GM18951 (cell line): ENCODE data around the gene NFAM1.

ENCODE experiments used
- POLR2A ChIP-seq: IDR thresholded peaks from 4 replicates; pipeline ENCODE4 v1.6.1; 2011; ENCODE audit warnings: mild to moderate bottlenecking; ENCODE audit not compliant: insufficient read length, insufficient read depth; ENCODE audit errors: extremely low read depth
- in situ Hi-C: fragments of 300-500 bp; cut with MboI; formaldehyde crosslinking; loops from one replicate; pipeline ENCODE4 v1.12.0; 2022; ENCODE audit warnings: low sequenced_read_pairs, mixed read lengths, inconsistent platforms; ENCODE audit not compliant: unreplicated experiment

Gene NFAM1

DNA sequence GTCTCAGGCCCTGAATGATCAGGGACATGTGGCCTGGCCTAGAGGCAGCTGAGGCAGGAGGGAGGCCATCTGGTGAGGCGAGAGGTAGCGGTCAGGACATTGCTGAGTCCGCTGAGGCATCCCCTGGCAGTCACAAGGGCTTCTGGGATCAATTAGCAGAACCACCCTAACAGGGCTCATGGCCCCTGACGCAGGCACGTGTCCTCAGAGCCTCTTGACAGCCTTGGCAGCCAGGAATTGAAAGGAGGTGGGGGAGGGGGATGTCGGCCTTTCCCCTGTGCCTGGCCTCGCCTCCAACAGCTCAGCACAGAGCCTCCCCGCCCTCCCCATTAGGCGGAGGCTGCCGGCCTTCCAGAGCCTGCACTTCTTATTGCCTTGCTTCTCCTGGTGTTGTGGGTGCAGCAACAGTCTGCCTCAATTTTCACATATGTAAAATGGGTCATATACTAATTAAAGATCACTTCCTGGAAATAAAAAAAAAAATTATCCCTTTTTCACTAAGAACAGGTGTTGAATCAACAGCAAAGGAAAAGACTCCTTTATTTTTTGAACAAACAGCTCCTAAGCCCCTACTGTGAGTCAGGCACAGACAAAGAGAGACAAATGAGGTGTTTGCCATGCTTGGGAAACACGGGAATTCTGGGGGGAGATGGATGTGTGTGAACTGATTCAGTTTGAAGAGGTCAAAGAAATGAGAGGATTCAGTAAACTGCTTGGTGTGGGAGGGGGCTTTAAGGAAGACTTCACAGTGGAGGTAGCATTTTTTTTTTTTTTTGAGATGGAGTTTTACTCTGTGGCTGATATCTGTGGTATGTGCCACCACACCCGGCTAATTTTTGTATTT lies 55.3 kb downstream of the NFAM1 start:
- in situ Hi-C loops: no loop called here
- TF ChIP-seq POLR2A: no peak

DNA sequence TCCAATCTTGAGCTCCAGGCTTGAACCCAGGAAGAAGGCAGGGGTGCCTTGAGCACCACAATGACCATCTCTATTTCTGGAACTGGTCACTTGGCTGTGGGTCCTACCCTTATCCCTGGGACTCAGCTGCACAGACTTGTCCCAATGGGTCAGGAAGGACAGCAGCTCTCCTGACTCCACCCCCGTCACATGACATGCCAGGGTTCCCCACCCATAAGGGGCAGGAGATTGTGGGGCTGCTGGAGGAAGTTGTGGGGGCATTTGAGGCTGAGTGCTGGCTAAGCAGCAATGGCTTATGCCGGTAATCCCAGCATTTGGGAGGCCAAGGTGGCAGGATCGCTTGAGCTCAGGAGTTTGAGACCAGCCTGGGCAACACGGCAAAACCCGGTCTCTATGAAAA lies 56.2 kb downstream of the NFAM1 start:
- in situ Hi-C loops: no loop called here
- TF ChIP-seq POLR2A: no peak

DNA sequence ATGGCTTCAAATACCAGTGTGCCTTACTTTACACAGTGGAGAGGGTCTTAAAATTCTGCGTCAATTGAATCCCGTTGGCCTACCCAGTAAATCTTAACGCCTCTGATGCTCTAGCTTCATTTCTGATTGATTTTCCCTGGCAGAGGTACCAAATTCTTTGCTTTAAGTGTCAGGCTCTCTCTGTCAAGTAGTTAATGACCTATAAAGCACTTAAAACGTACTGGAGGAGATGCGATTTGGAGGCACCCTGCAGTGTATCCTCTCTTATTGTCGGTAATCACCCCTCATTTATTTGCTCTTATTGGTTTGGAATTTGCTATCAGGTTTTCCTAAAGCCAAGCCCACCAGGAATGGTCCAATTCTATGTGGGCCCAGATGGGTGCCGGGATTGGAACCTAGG lies 59.2 kb downstream of the NFAM1 start:
- no peak for TF ChIP-seq POLR2A
- in situ Hi-C loops: no loop called here

- TF ChIP-seq POLR2A: no peak
- in situ Hi-C loops: no loop called here
Measured at GRCh38 chr22:42371501-42371900, 60.7 kb downstream of the NFAM1 start.

- in situ Hi-C loops: no loop called here
- TF ChIP-seq POLR2A: no peak
Measured at GRCh38 chr22:42371099-42371498, 61.1 kb downstream of the NFAM1 start.

GRCh38 chr22:42369250-42370041 lies 62.8 kb downstream of the NFAM1 start:
- in situ Hi-C loops: no loop called here
- peak; percentile 66 for TF ChIP-seq POLR2A

- no peak for TF ChIP-seq POLR2A
- in situ Hi-C loops: no loop called here
Measured at GRCh38 chr22:42368379-42369249, 63.6 kb downstream of the NFAM1 start.

- no peak for TF ChIP-seq POLR2A
- in situ Hi-C loops: no loop called here
Measured at GRCh38 chr22:42367980-42368378, 64.2 kb downstream of the NFAM1 start.

DNA sequence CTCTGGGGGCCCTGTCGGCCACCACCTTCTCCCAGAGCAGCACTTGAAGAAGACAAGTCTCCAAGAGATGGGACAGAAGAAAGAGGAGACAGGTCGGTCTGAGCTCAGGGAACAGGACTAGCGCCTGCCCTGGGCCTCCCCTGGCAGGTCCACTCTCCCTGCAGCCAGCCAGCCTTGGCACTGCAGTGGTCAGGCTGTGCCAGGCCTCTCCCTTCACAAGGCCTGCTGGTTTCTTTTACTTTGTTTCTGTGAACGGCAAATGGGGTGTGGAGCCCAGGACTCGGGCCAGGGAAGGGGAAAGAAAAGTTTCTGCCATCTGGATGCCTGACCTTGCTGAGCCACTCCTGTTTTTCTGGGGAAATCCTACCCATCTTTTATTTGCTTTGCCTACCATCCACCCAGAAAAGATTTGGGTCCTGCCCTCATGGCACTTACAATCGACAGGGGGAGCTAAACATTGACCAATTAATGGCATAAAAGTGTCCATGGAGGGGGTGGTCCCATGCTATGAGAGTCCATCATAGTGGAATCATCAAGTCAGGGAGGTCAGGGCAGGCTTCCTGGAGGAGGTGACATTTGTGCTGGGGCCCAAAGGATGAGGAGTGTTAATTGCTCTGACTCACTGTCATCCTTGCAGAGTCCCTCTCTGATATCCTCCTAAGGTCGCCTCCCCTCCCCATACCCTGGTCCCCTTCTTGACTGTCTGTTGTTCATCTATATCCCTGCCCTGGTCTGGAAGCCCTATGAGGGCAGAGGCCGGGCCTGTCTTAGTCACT lies 65.2 kb downstream of the NFAM1 start:
- no peak for TF ChIP-seq POLR2A
- in situ Hi-C loops: no loop called here

- in situ Hi-C loops: no loop called here
- TF ChIP-seq POLR2A: no peak
Measured at GRCh38 chr22:42365942-42366695, 66.1 kb downstream of the NFAM1 start.

DNA sequence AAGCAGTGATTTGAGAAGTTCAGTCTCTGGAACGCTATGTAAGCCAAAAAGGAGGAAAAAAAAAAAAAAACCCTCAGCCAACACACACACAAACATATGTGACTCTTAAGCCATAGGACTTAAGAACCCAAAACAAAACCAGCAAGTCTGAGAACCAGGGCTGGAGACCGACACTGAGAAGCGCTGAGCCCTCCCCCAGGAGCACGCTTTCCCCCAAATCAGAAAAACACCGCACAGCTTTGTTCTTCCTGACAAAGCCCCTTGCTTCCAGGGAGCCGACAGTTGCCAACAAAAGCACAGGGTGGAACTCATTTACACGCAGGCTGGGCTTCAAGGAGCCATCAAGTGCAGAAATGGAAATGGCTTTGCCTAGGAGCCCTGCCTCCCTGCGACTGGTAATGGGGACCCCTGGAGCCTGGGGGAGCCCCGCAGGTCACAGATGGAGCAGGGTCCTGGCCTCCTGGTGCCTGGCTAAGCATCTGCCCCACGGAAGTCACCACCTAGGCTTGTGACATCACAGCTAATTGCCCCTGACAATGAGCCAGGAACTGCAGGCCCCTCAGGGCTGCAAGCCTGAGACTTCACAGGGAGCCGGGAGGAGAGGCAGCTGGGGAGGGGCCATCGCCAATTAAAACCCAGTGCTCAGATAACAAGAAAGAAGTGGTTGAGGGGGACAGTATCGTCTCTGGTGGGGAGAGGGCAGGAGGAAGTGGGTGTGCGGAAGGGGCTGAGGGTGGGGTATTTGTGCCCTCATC lies 66.9 kb downstream of the NFAM1 start:
- no peak for TF ChIP-seq POLR2A
- in situ Hi-C loops: no loop called here
